Stomach (tissue), 9 donors: Measurements from ENCODE around the gene EEF1A2. TPM values are rescaled to one million over a fixed set of nuclear protein-coding genes. Genes with fewer than 3 reads are reported as not detected.

Experiments used
- DNase-seq, 2 donors: peaks; one replicate each; pipeline versions ENCODE4 v3.0.0 to v3.0.0-alpha.2; 2013 to 2019
- H3K27ac ChIP-seq, 5 donors: fragments of 200-600 bp in 4 of 5; sonication (generic) in 4 of 5; one replicate each; pipeline ENCODE4 v1.5.1; 2013 to 2019; ENCODE audit warnings: mild to moderate bottlenecking in 1 of 5, moderate library complexity in 1 of 5
- H3K27me3 ChIP-seq, 3 donors: fragments of 200-600 bp; sonication (generic); one replicate each; pipeline ENCODE4 v1.5.1; 2017 to 2019; ENCODE audit warnings: mixed run types in 1 of 3
- H3K36me3 ChIP-seq, 4 donors: fragments of 200-600 bp; sonication (generic); 1 replicate in 3 of 4; 2 replicates in 1 of 4; pipeline ENCODE4 v1.5.1; 2016 to 2019
- H3K4me1 ChIP-seq, 4 donors: fragments of 200-600 bp; sonication (generic); one replicate each; pipeline ENCODE4 v1.5.1; 2016 to 2019
- H3K4me3 ChIP-seq, 4 donors: fragments of 200-600 bp; sonication (generic) in 3 of 4; one replicate each; pipeline ENCODE4 v1.5.1; 2016 to 2019; ENCODE audit warnings: mild to moderate bottlenecking in 1 of 4
- H3K9me3 ChIP-seq, 4 donors: fragments of 200-600 bp; sonication (generic); one replicate each; pipeline ENCODE4 v1.5.1; 2016 to 2019
- EP300 ChIP-seq: sonication (generic); formaldehyde crosslinking; IDR thresholded peaks from one replicate; pipeline ENCODE4 v1.6.1; 2017; ENCODE audit warnings: antibody characterized with exemption
- POLR2A ChIP-seq, 4 donors: fragments of 450-650 bp; IDR thresholded peaks; one replicate each; pipeline ENCODE4 v1.6.1; 2016; ENCODE audit warnings: antibody characterized with exemption in 4 of 4, control low read depth in 2 of 4, mild to moderate bottlenecking in 1 of 4, moderate library complexity in 1 of 4
- POLR2AphosphoS5 ChIP-seq, 3 donors: sonication (generic); formaldehyde crosslinking; IDR thresholded peaks; one replicate each; pipeline ENCODE4 v1.6.1; 2016; ENCODE audit warnings: antibody characterized with exemption in 3 of 3
- WGBS, 5 donors: extraction: QIAGEN DNeasy Blood & Tissue Kit in 3 of 5; methylation state at CpG; one replicate each; pipeline versions ENCODE4 v1.1.5 to v1.1.7; 2013 to 2018; 5-methylcytosine and 5-hydroxymethylcytosine counted together
- intact Hi-C: fragments of 100-400 bp; cut with DNase I; formaldehyde crosslinking; loops from one replicate; pipeline ENCODE4 v1.15.1; 2023; ENCODE audit warnings: low total_unique reads
- polyA plus RNA-seq, 3 donors: library from polyadenylated mRNA; stranded (reverse); fragments of 200-250 nt; gene quantifications; one replicate each; pipeline ENCODE4 v1.2.3, GENCODE V29; 2013
- total RNA-seq, 5 donors: library from RNA; depleted of rRNA; stranded (reverse); fragments of >200 nt; gene quantifications; one replicate each; pipeline versions ENCODE4 v1.1.0 to v1.2.3, GENCODE V29; 2014 to 2016
- TF ChIP-seq, protein P1 (sequence below), 7 experiments: fragments of 450-650 bp in 4 of 7; fragments of 200-600 bp in 3 of 7; sonication (generic) in 3 of 7; IDR thresholded peaks; one replicate each; pipeline ENCODE4 v1.5.1; 2016 to 2019; ENCODE audit warnings: antibody characterized with exemption in 7 of 7, control low read depth in 2 of 7, mild to moderate bottlenecking in 1 of 7
- donor health status: healthy with polysubstance abuse.
- donor health status: Bipolar disorder and iron deficiency.
- donor health status: healthy.

EEF1A2 gene
- total and polyA plus RNA-seq, 8 donors: 0.58 to 64.8 (median 23.8) TPM; not detected in 1

DNA sequence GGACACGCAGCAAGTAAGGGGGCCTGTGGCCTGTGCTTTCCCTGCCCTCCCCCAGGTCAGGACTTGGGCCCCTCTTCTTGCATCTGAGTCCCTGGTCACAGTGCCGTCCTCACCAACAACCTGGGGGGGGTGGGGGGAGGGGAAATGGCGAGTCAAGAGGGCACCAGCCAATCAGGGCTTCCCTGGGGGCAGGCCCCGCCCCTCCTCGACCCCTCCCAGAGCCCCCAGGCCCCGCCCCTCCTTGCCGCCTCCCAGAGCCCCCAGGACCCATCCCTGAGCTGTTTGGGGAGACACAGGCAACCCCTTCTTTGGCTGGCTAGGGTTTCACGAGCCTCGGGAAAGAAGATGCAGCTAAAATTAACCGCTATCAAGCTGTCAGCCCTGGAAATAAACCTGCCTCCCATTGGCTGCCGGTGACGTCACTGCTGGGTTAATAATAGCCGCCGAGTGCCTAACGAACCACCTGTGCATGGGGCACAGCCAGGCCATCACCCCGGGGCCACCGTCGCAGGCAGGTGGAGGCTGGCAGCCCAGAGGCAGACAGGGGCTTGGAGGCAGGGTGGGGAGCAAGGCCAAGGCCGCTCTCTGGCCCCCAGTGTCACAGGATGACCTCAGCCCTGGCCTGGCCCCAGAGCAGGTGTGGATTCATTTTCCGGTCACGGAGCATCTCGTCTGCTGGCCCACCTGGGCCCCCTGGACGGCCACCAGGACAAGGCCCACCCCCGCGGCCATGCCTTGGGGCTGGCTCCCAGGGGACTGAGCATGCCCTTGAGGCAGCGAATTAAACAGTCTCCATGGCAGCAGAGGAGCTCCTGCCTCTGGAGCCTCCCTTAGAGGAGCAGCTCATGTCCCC, 3.2 kb upstream of the EEF1A2 start:
- Histone ChIP-seq H3K36me3 (no peaks in the 10 kb centered on the region), H3K27me3 (peaks cover 11 to 89% (median 64%) of the 10 kb centered on the region in 3 donors), H3K9me3 (peaks cover 3 to 23% (median 20%) of the 10 kb centered on the region in 4 donors), H3K27ac (no peak overlapping the region), H3K4me3 (no peak overlapping the region), H3K4me1 (peaks cover 18 to 29% (median 27%) of the 10 kb centered on the region in 4 donors)
- intact Hi-C loops: no loop called here
- peak in 1 of 2 donors; percentile 79 for DNase-seq
- WGBS, 5 donors: 0 to 25% (median 23%) methylated on average over 3 to 26 of the region's 26 CpGs
- TF ChIP-seq POLR2AphosphoS5 (IDR thresholded peaks at IDR 0.05): no peak
- TF ChIP-seq, protein P1, sequence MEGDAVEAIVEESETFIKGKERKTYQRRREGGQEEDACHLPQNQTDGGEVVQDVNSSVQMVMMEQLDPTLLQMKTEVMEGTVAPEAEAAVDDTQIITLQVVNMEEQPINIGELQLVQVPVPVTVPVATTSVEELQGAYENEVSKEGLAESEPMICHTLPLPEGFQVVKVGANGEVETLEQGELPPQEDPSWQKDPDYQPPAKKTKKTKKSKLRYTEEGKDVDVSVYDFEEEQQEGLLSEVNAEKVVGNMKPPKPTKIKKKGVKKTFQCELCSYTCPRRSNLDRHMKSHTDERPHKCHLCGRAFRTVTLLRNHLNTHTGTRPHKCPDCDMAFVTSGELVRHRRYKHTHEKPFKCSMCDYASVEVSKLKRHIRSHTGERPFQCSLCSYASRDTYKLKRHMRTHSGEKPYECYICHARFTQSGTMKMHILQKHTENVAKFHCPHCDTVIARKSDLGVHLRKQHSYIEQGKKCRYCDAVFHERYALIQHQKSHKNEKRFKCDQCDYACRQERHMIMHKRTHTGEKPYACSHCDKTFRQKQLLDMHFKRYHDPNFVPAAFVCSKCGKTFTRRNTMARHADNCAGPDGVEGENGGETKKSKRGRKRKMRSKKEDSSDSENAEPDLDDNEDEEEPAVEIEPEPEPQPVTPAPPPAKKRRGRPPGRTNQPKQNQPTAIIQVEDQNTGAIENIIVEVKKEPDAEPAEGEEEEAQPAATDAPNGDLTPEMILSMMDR (IDR thresholded peaks at IDR 0.05): no peak
- TF ChIP-seq POLR2A (IDR thresholded peaks at IDR 0.05): no peak
- no peak for TF ChIP-seq EP300

GRCh38 chr20:63500902-63501817, 2.3 kb upstream of the EEF1A2 start:
- H3K27me3 ChIP-seq: peaks cover 11 to 91% (median 65%) of the 10 kb centered on the region in 3 donors
- WGBS, 5 donors: 82 to 91% (median 83%) methylated on average over 25 to 27 of the region's 27 CpGs
- H3K27ac ChIP-seq: no peak overlapping the region

DNA sequence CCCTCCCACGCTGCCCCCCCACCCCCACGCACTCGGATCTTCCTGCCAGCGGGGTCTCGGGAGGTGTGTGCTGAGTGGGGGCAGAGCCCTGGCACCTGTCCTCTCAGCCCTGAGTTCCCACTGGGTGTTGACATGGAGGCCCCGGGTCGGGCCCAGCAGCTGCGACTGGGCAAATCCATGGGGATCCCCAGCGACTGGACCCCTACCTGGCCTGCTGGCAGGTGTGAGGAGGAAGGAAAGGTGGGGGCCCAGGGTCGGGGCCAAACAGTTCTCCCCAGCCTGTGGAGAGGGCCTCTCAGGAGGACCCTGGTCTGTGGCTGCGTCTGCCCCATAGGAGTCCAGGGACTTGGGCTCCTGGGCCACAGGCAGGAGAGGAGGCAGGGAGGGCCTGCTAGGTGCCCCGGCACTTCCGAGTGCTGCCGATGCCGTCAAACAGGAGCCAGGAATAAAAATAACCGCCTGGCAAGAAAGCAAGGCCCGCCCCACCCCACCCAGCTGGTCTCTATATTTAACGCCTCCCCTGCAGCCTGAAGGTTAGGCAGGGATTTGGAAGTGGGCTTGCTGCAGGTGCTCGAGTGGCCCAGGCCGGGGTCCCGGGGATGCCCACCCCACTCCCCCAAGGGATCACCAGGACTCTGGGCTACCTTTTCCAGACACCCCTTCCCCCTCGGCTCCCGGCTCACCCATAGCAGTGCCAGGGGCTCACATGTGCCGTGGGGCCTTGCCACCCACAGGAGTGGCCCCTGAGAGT, 1.4 kb upstream of the EEF1A2 start:
- intact Hi-C loops: no loop called here
- H3K27ac ChIP-seq: no peak overlapping the region
- peaks cover 11 to 93% (median 64%) of the 10 kb centered on the region in 3 donors for H3K27me3 ChIP-seq
- 69 to 86% (median 79%) methylated on average over 11 to 24 of the region's 24 CpGs for WGBS, 5 donors
- no peak for DNase-seq
- H3K9me3 ChIP-seq: peaks cover 3 to 15% (median 11%) of the 10 kb centered on the region in 4 donors
- H3K4me1 ChIP-seq: peaks cover 26 to 43% (median 41%) of the 10 kb centered on the region in 4 donors
- TF ChIP-seq, protein P1 (IDR thresholded peaks at IDR 0.05): no peak
- TF ChIP-seq EP300 (no peak), POLR2A (IDR thresholded peaks at IDR 0.05) (no peak), POLR2AphosphoS5 (IDR thresholded peaks at IDR 0.05) (no peak)
- H3K4me3 ChIP-seq: no peak overlapping the region
- H3K36me3 ChIP-seq: no peaks in the 10 kb centered on the region

More at GRCh38 chr20:63500902-63501817, 2.3 kb upstream of the EEF1A2 start:
- peaks cover 23 to 38% (median 35%) of the 10 kb centered on the region in 4 donors for H3K4me1 ChIP-seq
- TF ChIP-seq POLR2A (IDR thresholded peaks at IDR 0.05) (no peak), EP300 (no peak), POLR2AphosphoS5 (IDR thresholded peaks at IDR 0.05) (no peak)
- TF ChIP-seq, protein P1 (IDR thresholded peaks at IDR 0.05): no peak
- no peak for DNase-seq
- no peaks in the 10 kb centered on the region for H3K36me3 ChIP-seq
- intact Hi-C loops: no loop called here
- H3K9me3 ChIP-seq: peaks cover 3 to 23% (median 19%) of the 10 kb centered on the region in 4 donors
- no peak overlapping the region for H3K4me3 ChIP-seq
